ENCODE data around the gene CEP164.
"Not testable (repeated sequence)": the region's sequence is repeated elsewhere in the genome, so short reads cannot be mapped to it uniquely, and the experiment has no call there.

CEP164 gene

DNA sequence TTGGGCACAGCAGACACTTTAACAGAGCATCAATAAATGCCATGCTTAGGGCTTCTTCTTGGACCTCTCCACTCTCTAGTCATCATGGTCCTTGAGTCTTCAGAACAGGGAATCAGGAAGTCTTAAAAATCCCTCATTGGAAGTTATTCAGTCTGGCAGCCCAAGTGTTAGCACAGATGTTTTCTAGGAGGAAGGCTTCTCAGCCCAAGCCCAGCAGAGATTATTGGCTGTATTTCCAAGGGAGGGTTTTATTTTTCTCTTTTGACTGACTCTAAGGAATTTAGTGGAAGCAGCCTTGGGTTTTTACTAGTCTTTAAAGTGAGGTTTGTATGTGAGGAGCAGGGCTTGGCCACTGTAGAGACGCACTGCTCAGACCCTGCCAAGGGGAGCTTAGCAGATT, 41.9 kb downstream of the CEP164 start:
- DNase-seq = no peak

DNA sequence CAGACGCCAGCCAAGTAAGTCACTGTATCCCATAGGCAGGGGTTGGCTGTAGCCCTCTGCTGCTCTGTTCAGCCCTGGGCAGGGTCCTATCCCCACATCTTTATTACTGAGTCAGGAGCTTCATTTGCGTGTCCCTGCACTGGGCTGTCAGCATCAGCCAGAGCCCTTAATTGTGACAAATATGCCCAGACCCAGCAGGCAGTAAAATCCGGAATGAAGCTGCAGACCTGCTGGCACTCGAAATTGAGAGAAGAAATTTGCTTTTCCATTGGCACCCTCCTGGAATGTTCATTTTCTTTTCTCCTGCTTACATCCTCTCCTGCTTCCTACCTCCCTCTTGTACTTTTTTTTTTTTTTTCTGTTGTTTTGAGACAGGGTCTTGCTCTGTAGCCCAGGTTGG, 43.8 kb downstream of the CEP164 start:
- DNase-seq = no peak

DNA sequence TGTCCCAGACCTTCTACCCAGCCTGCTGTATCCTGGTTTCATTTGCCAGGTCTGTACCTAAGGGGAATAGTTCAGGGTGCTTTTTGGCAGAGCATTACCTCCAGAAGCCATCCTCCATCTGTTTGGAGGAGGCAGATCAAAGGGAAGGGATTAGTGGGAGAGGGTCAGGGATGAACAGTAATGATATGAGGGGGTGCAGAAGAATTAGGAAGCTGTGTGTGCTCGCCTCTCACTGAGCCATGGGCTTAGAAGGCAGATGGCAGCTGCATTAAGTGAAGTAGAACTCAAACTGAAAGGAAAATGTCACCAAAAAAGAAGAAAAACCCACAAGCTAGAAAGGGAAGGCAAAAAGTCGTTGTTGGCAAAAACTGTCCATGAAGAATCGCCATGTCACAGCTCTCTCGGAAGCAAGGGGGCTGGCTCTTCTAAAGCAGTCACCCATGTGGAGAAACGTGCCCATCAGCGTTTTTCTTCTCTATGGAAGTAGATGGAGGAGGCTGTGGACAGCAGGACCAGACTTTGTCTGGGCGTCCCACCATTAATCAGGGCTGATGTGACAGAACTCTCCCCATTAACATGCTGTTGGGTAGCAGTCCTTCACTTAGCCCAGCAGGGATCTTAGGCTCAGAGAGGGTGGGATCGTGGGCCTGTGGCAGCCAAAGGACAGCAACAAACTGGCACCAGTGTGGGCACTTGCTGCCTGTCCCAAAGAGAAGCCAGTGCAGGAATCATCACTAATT, 46.8 kb downstream of the CEP164 start:
- no peak for DNase-seq

DNA sequence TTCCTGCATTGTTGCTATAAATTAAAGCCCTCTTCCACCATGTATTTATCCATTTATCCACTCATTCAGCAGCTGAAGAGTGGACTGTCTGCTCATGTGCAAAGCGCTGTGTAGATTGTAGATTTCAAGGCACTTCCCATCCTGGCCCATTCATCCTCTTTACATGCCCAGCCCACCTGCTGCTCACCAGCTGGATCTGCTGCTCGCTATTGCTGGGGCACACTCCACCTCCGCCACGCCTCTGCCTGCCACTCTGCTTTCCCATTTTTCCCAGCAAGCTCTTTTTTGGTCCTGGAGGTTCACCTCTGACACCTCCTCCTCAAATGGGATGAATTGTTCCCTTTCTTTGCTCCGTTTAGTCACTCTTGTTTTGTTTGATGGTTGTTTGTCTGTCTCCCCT, 48.3 kb downstream of the CEP164 start:
- DNase-seq = no peak

DNA sequence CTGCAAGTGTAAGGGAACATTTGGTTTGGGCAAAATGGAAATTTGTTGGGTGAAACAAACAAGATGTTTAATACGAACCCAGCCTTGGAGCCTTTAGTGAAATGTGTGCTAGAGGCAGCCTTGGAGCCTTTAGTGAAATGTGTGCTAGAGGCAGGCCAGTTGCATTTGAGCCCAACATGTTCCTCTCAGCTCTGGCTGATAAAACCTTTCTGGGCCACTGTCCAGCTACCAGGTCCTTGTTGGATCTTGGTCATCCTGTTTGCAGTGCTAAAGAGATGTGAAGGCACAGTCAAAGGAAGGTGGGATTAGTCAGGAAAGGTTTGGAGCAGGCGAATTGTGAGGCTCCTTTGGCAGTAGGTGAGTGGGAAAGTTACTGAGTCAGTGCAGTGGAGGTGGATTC, 48.9 kb downstream of the CEP164 start:
- DNase-seq = no peak

DNA sequence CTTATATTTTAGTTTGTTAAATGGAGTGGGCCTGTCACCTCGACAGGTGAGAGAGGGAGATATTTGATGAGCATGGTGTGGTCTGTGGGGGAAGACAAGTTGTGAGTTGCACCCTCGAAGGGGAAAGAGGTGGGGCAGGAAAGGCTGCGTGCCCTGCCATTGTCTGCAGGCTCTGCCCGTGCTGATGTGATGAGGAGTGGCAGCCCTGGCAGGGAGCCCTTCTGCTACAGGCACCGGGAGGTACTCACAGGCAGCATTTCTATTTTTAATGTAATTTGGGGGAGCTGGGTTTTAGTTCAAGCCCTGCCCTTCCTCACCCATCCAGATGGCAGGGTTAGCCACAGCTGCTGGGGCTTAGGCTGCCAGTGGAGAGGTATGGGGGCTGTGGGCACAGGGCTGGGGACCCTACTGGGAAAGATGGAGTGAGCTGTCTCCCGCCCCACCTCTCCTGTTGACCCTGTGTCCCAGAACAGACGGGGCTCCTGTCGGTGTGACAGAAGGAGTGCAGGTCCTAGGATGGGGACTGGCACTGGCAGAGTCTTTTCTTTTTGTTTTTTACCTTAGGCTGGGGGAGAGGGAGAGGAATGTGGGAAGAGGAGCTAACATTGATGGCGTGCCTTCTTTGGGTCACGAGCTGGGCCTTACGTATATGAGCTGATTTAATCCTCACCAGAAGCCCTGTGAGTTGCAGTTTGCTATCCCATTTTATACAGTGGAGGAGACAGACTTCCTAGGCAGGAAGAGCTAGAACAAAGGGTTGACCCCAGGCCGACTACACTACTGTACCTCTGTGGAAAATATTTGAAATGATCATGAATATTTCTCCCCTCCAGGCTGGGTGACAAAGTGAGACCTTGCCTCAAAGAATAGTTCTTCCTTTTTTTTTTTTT, 51.6 kb downstream of the CEP164 start:
- no peak for DNase-seq

DNA sequence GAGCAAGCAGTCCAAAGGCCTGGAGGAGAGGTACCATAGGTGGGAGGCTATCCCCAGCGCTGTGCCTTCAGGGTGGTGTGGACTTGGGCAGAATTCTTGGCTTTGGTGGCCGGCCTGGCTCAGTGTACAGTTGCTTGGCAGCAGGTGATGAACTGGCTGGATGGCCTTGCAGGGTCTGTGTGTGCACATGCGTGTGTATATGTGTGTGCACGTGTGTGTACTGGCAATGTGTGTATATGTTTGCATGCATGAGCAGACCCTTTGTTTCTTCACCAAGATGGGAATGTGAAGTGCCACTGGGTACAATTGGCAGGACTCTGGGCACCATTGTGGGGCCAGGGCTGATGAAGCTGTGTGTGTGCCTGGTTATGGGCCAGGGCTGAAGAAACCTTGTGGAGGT, 53.0 kb downstream of the CEP164 start:
- DNase-seq = no peak

DNA sequence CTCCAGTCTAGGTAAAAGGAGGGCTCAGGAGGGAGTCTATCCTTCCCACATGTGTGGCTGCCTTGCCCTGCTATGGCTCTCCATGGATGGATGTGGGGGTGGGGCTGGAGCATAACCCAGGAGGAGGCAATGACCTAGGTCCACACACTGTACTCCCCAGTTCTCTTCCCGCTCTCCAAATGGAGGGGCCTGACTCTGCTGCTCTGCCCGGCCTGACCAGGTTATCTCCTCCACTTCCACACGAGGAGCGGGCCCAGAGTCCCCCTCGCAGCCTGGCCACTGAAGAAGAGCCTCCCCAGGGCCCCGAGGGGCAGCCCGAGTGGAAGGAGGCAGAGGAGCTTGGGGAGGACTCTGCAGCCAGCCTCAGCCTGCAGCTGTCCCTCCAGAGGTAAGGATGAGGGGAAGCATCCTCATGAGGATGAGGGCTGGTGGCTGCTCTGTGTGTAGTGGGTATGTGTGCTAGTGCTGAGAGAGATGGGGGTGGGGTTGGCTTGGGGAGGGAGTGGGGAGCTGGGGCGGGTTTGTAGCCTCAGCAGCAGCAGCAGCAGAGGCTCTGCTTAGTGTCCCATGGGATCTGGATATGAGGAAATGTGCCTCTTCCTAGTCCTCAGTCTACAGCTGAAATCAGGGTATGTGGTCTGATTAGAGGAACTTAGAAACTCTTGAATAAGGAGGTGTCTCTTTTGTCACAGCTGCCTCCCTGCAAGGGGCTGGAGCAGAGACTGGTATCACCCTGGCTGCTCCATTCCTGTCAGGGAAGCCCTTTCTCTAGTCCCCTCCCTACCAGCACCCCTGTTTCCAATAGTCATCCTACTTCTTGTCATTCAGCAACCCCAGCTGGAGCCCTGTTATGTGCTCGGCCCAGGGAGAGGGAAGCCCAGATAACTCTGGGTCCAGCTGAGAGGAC, 54.1 kb downstream of the CEP164 start:
- DNase-seq = no peak

DNA sequence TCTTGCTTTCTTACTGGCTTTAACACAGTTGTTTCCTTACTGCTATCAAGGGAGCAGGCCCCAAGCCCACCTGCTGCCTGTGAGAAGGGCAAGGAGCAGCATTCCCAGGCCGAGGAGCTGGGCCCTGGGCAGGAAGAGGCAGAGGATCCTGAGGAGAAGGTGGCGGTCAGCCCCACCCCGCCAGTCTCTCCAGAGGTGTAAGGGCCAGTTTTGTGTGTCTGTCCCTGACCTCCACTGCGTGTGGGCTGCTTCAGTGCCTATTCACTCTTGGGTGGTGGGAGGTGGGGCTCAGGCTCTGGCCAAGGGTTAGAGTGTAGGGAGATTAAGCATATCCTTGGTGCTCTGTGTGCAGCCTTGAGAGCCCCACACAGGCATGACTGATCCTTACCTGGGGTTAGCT, 55.1 kb downstream of the CEP164 start:
- no peak for DNase-seq

DNA sequence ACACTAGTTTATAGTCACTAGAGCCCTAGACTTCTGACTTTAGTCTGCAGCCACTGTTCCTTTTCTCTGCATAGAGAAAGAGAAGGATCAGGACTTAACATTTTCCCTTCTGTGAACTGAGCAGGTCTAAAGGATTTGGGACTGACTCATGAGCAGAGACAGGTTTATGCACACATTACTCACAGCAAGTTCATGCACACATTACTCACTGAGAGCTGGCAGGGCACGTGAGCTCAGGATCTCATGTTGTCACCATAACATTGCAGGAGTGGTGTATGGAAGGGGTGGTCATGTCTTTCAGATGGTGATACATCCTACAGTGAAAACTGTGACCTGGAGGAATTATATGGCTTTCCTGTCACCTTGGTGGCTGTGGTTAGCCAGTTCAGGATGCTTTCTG, 56.4 kb downstream of the CEP164 start:
- no peak for DNase-seq

DNA sequence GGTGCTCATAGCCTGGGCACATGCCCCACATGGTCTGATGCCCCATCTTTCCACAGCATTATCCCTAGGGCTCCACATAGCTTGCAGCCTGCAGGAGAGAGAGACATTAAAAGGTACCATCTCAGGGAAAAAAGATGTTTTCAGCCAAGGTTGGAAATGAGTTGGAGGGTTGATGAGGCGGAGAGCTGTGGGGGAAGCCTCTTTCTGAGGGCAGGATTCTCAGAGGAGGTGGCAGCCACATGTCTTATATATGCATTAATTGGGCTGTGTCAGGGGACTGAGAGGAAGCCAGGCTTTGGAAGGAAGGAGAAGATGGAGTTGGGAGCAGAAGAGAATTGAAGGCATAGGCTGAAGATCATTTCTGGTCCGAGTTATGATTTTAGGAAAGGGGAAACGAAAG, 57.8 kb downstream of the CEP164 start:
- DNase-seq = no peak

DNA sequence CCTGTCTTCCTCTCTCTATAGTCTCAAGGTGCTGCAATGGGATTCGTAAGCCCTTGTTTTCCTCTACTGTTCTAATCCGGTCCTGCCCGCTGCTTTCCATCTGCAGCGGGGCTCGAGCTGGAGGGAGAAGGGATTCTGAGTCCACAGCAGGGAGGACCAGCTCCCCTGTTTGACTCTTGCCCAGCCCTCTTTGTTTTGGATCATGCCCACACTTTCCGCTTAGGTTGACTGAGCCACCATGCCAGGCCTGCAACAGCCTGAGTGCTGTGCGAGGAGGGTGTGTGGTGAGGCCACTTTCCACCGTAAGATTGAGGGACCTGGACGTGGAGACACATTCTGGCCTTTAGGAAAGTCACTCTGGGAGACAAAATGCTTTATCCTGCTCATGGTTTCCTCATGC, 58.3 kb downstream of the CEP164 start:
- no peak for DNase-seq

DNA sequence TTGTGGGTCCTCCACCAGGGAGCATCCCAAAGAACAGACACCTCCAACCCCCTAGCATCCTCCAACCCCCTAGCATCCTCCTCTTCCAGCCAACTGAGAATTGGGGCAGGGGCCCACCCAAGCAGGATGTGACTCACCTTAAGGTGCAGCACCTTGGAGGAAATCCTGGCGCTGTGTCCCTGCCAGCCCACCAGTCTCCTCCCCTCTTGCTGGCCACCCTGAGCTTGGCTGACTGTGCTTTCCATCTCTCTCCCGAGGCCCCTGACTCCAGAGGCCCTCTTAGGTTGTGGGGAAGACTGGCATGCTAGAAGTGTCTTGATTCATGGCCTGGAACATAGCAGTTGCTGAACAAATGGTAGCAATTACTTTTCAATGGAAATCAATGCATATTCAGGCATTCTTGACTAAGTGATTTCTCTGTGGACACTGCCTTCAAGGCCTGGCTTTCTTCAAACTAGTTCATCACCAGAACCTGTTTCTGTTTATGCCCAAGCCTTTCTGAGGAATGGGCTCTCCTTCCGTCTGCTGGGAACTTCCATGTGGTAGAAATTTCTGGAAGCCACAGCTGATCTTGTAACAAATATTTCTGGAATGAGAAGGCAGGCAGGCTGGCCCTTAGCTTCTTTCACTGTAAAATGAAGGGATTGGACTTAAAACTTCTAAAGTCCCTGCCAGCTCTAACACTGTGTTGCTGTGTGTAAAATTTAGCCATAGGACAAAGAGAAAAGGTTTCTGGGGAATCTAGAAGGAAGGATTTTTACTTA, 60.5 kb downstream of the CEP164 start:
- DNase-seq = no peak

DNA sequence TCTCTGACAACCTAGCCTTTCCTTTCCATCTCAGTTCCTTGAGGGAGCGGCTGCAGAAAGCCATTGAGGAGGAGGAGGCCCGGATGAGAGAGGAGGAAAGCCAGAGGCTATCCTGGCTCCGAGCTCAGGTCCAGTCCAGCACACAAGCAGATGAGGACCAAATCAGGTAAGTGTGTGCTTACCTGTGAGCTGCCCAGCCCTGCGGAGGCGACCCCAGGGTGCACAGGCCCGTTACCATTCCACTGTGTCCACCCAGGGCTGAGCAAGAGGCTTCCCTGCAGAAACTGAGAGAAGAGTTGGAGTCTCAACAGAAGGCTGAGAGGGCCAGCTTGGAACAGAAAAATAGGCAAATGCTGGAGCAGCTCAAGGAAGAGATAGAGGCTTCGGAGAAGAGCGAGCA, 63.1 kb downstream of the CEP164 start:
- no peak for DNase-seq

DNA sequence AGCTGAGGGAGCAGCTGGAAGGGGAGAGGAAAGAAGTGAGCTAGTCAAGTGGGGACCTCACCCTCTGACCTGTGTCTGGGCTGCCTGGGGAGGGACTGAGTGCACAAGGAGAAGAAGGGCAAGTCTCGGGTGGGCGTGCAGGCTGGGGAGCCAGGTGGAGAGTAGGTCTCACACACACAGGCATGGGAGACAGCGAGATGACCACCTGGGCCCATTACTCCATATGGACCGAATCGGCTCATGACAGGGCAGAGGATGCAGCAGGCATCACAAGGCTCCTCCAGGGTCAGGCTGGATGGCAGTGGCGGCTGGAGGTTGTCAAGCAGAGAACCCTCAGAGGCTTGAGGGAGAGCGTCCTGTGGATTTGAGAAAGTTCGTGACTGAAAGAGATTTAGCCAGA, 63.5 kb downstream of the CEP164 start:
- DNase-seq = no peak

DNA sequence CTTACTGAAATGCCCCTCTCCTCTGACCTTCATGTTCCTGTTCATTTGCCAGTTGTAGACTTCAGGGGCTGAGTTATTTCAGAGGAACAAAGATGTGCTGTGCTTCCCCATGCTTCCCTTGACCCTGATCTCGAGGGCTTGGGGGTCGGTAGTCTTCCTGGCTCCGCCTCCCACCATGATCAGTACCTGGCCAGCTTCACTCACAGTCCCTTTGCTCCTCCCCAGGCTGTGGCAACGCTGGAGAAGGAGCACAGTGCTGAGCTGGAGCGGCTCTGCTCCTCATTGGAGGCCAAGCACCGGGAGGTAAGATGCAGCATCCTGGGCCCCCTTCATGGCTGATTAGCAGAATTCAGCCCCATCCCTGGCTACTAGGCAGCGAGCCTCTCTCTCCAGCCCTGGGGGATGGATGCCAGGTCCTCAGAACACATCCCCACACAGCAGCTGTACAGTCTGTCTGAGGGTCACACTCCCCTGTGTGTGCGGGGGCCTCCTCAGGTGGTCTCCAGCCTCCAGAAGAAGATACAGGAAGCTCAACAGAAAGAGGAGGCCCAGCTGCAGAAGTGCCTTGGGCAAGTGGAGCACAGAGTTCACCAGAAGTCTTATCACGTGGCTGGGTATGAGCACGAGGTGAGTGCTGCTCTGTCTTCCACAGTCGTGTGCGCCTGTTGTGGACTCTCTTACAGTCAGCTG, 64.5 kb downstream of the CEP164 start:
- DNase-seq = no peak

DNA sequence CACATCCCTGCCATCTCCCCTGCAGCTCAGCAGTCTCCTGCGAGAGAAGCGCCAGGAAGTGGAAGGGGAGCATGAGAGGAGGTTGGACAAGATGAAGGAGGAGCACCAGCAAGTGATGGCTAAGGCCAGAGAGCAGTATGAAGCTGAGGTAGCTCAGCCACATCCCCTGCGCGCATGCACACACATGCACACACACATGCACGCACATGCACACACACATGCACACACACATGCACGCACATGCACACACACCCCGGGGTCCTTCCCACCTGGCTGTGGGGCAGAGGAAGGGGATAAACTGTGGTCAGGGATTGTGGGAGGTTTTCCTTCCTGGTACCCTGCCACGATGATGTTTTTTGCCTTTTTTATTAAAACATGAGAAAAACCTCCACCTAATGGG, 65.3 kb downstream of the CEP164 start:
- DNase-seq = no peak

DNA sequence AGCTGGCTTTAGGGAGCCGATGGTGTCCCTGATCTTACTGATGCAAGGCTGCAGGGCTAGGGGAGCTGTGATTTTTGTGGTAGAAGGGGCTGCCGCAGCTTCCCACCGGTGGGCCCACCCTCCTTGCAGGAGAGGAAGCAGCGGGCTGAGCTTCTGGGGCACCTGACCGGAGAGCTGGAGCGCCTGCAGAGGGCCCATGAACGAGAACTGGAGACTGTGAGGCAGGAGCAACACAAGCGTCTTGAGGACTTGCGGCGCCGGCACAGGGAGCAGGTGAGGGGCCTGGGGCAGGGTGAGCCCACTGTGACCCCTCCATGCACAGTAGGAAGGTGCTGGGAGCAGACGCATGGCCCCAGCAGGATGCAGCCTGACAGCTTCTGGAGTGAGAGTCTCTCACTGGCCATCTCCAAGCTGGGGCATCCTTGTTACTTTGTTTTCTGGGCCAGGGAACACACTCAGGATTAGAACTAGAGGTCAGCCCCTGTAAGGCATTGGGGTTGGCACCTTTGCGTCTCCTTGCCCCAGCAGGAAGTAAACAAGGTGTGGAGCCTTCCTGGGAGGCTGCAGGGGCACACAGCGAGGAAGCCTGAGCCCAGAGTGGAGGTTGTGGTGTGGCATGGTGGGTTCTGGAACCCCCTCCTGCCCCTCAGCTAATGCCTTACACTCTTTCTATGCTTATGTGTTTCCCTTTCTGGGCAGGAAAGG, 66.7 kb downstream of the CEP164 start:
- DNase-seq = no peak

DNA sequence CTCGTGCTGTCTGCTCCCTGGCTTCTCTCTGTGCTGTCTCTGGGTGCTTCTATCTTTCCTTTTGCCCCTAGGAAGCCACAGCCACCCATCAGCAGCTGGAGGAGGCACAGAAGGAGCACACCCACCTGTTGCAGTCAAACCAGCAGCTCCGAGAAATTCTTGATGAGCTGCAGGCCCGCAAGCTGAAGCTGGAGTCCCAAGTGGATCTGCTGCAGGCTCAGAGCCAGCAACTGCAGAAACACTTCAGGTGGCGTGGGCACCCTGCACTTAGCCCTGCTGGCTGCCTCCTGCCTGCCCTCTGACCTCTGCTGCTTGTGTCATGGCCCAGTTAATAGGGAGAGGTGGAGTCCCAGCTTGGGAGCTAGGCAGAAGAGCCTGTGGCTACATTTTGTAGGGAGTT, 67.8 kb downstream of the CEP164 start:
- no peak for DNase-seq

DNA sequence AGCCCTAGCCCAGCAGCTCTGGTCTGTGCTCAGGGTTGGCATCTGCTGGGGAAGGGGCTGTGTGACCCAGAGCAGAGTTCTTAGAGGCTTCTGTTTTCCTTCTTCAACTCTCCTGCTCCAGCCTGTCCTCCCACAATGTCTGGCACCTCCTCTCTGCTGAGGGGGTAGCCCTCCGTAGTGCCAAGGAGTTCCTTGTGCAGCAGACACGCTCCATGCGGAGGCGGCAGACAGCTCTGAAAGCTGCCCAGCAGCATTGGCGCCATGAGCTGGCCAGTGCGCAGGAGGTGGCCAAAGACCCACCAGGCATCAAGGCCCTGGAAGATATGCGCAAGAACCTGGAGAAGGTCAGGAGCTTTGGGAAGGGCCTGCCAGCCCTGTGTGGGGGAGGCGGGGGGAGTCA, 69.3 kb downstream of the CEP164 start:
- DNase-seq = no peak

DNA sequence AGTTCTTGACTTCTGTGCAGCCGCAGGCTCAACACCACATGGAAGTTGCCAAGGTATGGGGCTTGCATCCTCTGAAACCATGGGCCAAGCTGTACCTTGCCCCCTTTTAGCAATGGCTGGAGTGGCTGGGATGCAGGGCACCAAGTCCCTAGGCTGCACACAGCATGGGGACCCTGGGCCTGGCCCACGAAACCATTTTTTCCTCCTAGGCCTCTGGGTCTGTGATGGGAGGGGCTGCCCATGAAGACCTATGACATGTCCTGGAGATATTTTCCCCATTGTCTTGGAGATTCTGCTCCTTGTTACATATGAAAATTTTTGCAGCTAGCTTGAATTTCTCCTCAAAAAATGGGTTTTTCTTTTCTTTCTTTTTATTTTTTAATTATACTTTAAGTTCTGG, 71.0 kb downstream of the CEP164 start:
- DNase-seq = not testable (repeated sequence)

Data from COR-L47 (cell line).